Activated T-helper 1 cell treated with anti-CD3 and anti-CD28 coated beads, Interleukin-2, amount 50 U/mL, for 16 hours (primary cell): Measurements from ENCODE around the gene ACADVL.

Experiments
- DNase-seq, 2 donors: peaks; one replicate each; pipeline ENCODE4 v3.0.0-alpha.2; 2020; ENCODE audit warnings: low read depth in 1 of 2, low spot score in 1 of 2

Gene ACADVL

DNA sequence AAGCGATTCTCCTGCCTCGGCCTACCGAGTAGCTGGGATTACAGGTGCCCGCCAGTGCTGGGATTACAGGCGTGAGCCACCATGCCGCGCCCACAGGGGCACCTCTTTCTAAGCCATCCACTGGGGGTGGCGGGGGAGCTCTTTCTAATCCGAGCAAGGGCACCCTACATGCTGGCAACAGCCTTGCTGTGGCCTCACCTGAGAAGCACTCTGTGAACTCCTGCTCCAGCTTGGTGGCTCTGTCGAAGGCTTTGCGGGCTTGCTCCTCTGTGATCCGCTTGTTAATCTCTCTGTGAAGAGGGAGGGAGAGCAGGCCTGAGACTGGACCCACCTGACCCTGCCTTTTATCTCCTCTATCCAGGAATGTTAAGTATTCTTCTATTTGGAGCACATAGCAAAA is 28.7 kb upstream of the ACADVL start:
- no peak for DNase-seq

DNA sequence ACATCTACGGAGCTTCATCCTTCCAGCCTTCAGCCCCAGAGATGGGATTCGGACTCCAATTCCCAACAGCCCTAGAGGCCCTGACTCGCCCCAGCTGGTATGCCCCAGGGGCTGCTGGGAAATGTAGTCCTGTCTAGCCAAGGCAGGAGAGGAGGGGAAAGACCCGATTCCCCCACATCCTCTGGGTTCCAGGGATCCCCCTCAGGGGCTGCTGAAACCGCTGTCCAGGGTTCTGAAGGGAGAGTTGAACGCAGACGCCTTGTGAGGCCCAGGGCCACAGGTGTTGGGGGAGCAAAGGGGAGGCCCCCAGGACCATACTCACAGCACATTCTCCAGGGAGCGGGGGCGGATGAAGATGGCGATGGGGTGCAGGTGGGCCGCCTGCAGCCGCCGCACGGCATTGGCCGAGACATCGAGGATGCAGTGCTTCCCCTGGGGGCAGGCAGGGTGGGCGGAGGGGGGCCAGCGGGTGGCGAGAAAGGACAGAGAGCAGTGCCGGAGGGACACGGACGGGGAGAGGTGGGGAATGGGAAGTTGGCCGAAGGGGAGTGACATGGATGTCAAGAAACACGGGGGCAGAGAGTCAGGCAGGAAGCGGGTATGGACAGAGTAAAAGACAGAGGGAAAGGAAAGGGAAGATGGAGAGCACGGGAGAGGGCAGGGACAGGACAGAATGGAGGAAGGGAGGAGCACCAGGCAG is 28.0 kb upstream of the ACADVL start:
- DNase-seq: no peak

DNA sequence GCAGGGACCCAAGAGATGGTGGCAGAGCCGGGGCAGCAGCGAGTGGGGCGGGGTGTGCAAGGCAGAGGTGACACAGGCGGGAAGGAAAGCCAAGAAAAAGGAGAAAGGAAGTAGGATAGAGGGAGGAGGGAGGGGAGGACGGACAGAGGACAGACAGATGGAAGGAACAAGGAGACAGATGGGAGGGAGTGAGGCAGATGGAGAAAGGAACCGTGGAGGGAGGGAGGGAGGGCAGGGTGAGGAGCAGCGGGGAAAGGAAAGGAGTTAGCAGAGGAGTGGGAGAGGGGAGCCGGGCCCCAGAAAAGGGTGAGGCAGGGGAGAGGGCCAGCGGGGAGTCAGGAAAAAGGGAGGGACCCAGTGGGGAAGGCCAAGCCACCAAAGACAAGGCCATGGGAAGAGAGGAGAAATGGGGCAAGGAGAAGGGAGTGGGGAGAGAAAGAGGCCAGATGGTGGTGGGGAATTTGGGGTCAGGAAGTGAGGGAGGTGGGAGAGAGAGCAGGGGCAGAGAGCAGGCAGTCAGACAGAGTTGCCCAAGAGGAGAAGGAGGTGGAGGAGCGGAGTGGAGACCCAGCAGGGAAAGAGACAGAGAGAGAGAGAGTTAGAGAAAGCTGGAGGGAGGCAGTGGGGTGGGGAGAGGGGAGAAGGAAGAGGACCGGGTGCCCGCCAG is 27.3 kb upstream of the ACADVL start:
- DNase-seq: no peak

DNA sequence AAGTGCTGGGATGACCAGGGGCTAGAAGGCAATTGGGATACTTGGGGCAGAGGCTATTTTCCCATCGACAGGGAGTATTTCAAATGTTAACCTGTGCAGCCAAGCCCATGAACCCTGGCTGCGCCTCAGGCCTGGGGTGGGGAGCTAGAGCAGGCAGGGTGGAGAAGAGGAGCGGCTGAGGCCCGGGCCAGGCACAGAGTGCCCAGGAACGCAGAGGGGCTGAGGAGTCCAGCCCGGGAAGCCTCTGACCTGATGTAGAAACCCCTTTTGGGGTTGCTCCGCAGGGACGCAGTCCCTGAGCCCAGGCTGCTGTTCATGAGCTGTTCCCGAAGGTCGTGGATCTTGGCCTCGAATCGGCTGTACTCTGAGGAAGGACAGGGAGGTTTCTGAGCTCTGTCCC is 23.8 kb upstream of the ACADVL start:
- no peak for DNase-seq

DNA sequence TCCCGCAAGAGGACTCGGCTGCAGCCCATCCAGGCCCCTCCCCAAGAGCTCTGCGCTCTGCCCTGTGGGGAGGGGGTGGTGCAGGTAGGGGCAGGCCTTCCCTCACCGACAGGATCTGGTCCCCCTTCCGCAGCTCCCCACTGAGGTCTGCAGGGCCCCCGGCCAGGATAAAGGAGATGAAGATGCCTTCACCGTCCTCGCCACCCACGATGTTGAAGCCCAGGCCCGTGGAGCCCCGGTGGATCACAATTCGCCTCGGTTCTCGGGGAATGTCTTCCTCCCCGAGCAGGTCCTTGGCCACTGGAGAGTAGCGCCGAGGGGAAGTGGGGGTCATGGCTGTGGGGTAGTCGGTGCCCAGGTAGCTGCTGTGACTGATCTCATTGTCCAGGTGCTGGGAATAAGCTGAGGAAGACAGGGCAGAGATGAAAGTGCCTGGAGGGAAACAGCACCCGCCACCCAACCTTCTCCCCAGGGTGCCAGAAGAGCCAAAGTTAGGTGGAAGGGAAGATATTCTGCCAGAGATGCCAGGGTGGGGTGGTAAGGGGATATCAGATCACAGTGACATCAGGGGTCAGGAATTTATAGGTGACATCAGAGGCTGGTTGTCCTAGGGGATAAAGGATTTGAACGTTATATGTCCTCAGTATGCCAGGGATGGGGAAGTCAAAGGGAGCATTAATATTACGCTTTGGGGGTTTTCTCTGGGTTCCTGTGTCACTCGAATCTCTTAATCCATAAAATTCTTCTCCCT is 22.9 kb upstream of the ACADVL start:
- no peak for DNase-seq

DNA sequence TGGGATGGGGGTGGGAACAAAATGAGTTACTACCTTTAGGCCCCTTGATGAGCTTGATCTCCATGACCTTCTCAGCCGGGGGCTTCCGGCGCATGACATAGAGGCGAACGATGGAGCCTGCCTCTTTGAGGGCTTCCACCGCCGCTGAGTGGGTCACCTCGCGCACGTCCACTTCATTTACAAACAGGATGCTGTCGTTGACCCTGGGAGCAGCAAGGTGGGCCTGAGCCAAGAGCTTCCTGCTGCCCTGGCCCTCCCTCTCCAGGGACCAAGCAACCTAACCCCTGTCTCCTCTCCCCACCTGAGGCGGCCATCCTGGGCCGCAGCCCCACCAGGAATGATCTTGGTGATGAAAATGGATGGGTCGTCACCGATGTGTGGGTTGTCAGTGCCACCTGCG is 16.3 kb upstream of the ACADVL start:
- DNase-seq: no peak

DNA sequence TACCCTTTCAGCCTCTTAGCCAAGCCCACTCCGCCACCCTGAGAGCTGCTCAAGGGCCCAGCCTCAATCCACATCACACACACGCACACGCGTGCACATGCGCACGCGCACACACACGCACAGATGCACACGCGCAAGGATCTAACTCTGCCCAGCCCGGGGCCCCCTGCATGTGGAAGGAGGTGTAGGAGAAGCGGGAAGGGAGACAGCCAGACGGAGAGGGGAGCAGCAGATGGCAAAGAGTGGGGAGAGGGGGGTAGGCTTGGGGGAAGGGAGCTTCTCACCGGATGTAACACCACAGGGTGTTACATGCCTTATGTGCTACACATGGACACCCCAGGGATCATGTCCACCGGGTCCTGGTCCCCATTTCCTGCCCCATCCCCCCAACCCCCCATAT is 15.4 kb upstream of the ACADVL start:
- DNase-seq: no peak

DNA sequence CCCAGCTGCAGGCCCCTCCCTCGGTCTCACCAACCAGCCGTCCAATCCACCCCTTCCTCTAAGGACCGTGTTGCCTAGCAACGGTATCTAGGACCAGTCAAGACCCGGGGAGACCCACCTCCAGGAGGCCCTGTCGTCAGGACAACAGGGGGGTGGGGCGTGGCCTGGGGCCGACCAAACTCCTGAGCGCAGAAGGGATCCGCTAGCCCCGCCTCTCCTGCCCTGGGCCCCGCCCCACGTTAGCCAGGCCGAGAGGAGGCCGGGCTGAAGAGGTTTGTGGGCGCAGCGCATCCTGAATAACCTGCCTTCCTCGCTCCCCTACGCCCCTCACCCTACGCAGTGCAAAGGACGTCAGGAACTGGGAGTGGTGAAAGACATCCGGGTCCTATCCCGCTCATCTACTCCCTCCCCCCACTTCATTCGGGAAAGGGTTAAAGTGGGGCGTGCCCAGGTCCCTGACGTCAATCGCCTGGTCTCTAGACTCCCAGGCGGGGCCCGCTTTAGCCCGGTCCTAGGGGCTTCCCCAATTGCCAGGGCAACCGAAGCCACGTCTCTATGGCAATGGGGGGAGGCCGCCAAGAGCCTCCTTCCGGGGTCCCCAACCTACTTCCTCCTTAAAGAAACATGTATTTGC is 14.8 kb upstream of the ACADVL start:
- peak; percentile 84 to 87 for DNase-seq

DNA sequence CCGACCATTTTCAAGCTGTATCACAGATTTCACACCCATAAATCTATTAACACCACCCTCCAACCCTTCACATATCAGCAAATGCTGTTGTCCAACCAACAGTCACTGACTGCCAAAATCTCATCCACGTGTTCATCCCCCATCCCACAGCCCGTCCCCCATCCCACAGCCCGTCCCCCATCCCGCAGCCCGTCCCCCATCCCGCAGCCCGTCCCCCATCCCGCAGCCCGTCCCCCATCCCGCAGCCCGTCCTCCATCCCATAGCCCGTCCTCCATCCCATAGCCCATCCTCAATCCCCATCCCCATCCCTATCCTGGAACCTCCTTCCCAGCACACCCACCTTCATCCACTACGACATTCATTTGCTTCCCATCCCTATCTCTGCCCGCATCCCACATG is 14.2 kb upstream of the ACADVL start:
- DNase-seq: no peak

DNA sequence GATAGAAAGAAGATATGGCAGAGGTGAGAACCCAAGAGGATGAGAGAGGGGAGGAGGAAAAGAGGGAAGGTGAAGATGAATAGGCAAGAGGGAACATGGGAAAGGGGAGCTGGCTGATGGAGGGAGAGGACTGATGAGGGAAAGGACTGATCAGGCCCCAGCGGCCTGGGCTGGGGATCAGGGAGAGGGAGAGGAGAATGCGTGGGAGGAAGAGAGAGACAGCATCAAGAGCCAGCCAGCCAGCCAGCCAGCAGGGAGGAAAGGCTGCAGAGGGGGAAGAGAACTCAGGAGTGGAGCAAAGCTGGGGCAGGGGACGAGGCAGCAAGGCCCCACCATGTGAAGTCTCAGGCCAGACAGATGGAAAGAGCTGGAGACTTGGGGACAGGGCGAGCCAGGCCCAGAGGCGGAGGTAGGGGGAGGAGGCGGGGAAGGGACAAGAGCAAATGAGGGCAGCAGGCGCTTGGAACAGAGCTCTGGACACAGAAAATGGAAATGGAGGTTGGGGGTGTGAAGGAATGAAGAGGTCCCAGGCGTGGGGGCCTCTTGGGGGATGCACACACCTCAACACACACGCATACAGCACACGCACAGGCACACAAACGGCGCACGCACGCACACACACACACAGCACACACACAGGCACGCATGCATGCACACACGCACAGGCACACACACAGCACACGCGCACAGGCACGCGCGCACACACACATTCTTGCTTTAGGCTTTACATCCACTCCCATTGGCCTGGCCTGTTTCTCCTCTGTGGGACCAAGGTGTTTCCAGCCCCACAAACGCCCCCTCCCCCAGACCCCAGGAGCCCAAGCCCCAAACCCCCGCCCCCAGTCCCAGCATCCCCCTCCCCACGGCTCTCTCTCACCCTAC is 12.4 kb upstream of the ACADVL start:
- no peak for DNase-seq

DNA sequence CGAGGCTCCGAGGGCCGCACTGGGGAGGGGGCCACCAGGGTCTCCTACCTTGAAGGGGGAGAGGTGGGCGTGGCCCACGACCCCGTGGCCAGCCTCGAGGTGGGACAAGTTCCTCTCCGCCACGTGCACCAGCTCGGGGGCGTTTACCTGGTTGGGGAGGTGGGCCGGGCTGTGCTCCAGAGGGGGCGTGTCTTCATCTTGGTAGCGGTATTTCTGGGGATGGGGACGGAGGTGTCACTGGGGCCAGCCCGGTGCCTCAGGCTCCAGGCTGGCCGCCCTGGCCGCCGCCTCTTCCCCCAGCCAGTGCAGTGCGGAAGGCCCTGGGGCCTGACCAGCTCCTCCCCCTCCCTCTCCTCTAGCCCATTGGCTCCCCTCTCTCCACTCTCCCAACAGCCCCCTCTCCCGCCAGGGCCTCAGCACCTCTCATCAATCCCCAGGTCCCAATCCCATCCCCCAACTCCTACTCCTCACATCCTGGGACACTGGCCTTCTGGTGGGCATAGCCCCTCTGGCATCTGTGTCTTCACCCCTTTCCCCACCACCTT is 11.6 kb upstream of the ACADVL start:
- DNase-seq: no peak

DNA sequence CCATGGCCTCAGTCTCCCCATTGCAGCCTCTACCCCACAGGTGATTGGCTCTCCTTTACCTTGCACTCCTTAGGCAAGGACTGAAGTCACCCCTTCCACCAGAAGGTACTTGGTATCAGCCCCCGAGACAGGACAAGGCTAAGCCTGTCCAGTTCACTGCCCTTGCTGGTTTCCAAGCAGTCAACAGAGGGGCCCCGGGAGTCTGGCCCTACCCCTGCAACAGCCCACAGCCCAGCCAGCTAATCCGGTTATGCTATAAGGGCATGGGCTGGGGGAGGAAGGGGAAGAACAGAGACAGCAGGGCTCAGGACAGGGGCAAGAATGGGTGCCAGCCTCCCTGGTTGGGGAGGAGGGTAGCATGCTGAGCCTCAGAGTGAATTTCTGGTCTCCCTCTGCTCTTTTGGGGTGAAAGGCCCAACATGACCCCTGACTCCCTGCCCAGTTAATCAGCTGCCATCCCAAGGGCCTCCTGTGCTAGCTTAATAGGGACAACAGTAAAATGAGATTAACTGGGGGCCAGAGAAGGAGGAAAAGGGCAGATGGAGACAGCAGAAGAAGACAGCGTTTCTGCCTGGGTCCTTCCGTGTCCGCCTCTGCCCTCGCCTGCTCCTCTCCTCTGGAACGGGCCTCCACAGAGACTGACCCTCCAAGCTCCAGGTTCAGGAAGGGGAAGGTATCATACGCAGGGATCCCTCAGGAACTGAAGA is 10.8 kb upstream of the ACADVL start:
- DNase-seq: no peak

DNA sequence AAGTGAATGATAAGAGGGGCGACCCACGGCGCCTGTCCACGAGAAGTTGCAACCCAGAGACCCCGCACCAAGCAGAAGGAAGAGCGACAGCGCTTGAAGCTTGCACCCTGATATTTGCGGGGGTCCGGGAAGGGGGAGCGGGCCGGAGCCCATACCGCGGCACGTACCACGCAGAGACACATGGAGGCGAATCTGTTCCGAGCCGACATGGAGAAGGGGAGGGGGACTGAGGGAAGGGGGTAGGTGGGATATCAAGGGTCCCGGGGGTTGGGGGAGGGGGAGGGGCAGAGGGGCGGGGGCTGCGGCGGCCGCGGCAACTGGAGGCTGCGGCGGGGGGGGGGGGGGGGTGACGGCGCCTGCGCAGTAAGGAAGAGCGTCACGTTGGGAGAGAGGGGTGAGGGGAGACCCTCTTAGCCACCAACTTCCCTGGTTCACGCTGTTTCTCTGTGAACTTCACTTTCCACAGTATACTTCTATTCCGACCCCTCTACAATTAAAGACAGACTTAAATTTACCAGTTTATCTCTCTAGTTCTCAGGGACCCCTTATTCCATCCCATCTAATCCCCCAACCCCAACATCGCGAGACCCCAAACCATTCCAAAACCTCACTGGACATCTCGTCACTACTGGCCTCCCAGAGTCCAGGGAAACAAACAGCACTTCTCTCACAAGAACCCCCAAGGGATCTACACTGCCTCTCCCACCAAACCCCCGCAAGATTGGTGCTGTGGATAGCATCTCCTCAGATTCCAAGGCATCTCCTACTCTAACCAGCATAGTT is 8.1 kb upstream of the ACADVL start:
- DNase-seq: no peak

DNA sequence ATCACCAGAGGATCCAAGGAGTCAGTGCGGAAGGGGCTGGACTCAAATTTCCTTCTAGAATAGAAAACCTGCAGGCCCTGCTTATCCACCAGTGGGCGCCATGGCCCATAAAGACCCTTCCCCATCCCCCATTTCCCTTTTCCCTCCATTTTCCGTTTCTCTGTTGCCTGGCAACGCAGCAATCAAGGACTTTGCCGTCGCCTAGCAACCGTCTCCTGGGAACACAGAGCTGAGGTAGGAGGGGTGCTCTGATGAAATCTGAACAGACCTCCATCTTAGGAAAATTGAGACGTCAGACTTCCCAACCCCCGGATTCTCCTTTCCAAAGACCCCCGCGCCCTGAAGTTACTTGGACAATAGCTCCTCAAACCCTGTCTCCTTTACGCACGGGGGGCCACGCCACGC is 5.8 kb upstream of the ACADVL start:
- peak in 1 of 2 donors; percentile 57 for DNase-seq

DNA sequence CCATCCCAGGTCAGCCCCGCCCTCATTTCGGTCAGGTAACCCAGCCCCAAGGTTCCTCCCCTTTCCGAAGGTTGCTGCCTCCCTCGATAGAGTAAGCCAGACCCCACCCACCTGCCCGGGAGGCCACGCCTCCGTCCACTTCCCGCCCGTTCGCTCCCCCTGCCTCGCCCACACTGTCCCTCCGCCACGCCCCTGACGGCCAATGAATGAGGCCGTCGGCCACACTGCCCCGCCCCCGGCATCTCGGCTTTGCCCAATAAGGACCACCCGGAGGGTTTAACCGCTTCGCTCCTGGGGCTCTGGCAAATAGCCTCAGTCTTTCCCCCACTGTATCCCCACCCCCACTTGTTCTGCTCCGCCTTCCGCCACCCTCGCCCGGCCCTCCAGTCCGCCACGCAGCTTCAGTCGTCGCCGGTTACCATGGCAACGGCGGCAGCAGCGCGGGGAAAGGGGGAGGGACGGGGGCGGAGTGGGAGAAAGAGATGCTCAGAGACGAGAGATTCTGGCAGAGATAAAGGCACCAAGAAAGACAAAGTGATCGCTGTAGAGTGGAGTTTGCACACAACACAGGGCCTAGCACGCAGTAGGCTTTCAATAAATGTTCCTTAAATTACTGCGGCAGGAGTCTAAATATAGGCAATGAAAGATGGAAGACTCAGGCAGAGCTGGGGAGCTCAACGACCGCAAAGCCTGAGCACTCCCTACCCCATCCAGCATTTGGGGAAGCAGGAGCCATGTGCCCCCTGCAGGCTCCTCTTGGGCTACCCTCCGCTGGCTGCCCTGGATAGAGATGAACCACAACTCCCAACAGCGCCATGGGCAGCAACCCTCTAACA is 5.2 kb upstream of the ACADVL start:
- DNase-seq: peak; percentile 97 to 98

DNA sequence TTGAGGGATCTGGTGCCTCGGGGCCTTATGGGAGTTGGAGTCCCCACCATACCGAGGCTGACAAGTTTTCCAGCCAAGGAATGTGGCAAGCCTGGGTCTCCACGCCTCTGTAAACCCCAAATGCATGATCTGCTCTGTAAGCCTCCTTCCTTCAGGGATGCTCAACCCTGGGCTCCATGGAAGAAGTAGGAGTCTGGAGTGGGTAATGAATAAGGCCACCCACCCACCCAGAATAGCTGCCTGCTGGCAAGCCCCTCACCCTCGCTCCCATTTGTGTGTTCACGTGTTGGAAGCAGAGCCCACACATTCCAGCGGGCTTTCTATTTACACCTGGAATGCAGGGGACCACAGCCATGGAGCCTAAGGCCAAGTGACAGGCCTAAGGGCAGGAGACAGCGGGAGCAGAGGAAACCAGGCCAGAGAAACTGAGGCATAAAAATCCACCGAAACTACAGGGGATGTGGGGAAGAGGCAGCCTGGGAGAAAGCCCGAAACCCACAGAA is 4.6 kb upstream of the ACADVL start:
- no peak for DNase-seq

DNA sequence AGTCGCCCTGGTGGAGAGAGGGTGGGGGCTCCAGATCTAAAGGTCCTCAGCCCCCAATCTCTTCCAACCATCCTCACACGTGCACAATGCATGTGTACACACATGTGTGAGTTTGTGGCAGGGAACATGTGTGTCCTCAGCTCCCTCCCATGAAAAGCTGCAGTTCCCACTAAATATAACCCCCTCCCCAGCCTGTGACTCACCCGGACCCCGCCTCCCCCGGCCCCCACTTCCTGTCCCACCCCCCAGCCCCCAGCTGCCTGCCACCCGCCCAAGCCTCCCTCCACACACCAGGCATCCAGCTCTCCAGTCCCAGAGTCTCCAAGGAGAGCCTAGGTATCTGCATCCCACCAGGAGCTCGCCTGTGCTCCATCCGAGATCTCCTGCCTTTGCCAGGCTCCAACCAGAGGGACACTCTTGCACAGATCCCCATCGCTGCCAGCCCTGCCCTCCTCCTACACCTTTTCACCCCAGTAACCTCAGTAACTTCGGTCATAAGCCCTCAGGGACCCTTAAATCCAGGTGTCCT is 4.0 kb upstream of the ACADVL start:
- DNase-seq: no peak
